ENCODE data around the gene CDH26.
"Not testable (repeated sequence)": the region's sequence is repeated elsewhere in the genome, so short reads cannot be mapped to it uniquely, and the experiment has no call there.

Gene CDH26

DNA sequence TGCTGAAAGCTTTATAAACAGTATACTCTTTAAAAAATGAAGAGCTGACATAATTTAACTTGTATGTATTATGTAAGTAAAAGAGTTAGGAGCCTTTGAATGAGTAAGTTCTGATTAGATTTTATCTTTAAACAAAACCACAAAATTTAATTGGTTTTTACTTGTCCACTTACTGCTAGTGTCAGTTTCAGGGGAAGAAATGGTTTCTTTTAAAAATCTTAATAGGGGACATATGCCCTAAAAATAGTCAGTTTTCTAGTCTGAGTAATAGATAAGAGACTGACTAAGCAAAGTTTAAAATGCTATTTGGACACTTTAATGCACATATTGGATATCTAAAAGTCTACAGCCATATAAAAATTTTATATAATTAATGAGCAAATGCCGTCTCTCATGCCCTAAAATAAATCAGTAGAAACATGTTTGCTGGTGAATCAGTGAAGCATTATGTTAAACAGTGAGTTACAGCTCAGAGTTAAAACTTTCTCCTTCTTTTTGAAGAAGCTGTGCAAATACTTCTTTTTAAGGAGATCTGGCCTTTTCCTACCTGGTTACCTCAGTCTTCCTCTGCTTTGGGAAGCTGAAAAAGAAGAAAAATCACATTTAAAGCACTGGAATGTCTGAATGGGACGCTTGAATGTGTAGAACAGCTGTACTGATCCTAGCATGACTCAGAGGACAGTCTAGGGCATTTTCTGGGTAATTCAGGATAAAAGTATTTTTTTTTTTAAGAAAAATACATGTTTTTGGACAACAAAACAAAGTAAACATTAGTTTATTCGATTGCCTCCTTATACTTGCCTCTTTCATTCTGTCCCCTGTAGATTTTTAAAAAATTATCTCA is 55.3 kb downstream of the CDH26 start:
- DNase-seq (ENCODE audit: low read depth) = no peak

DNA sequence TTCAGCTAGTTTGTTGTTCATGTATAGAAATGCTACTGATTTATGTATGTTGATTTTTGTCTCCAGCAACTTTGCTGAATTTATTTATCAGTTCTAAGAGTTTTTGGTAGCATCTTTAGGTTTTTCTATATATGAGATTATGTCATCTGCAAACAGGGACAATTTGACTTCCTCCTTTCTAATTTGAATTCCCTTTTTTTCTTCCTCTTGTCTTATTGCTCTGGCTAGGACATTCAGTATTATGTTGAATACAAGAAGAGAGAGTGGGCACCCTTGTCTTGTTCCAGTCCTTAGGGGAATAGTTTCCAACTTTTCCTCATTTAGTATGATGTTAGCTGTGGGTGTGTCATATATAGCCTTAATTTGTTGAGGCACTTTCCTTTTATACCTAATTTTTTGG is 58.2 kb downstream of the CDH26 start:
- no peak for DNase-seq (ENCODE audit: low read depth)

DNA sequence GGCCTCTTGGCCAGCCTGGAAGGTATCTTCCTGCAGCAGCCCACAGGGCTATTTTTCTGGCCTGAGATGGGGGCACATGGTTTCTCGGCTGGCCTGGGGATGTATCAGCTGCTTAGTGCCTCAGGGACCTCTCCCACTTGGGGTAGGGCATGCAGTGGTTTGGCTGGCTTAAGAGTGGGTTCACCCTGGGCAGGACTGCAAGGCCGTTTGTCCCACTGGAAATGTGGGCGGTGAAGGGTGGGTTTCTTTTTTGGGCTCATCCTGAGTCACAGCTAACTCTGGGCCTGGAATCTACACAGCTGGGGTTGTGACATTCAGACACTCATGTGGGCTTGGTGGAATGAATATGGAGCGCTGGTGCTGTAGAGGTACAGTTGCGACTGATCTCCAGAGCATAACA is 62.0 kb downstream of the CDH26 start:
- no peak for DNase-seq (ENCODE audit: low read depth)

DNA sequence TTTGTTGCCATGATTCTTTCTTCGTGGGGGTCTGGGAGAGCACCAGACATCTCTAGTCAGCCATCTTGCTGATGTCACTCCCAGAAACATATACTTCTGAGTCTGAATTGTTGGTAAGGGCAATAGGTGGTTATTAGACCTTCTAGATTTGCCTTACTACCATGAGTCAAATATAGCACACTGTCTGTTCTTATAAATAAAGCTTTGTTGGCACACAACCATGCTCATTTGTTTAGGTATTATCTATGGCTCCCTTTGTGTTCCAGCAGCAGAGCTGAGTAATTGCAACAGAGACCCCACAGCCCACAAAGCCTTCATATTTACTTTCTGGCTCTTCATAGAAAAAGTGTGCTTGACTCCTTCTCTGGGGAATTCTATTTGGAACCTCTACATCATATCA is 62.9 kb downstream of the CDH26 start:
- no peak for DNase-seq (ENCODE audit: low read depth)

DNA sequence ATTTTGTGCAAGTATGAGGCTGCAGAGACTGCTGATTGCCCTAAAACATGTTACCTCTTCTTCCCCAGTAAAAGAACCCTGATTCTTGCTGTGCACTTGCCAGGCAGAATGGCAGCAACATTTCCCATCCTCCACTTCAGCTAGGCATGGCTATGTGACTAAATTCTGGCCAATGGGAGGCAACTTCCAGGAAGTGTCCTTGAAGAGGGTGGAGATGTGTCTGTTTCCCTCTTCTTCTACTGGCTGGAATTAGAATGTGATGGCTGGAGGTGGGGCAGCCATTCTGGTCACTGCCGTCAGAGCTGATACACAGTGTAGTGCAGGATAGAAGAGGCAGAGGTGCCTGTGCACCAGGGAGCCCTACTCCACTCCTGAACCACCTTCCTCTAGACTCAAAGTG is 64.6 kb downstream of the CDH26 start:
- no peak for DNase-seq (ENCODE audit: low read depth)

DNA sequence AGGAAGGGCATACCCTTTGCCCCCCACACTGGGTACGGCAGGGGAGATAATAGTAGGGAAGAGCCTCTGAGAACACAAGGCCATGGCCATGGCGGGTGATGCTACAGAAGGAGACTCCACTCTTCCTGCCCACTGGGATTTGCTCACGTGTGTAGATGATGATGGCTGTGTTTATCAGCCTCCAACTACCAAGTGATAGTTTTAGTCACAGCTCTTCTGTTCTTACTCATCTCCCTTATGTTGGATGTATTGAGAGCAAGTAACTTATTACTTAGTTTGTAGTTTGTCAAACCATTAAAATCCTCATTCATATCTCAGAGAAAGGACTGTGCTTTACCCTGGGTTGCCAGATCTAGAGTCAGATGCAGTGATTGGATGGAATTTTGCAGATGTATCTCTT is 66.0 kb downstream of the CDH26 start:
- DNase-seq (ENCODE audit: low read depth) = no peak

DNA sequence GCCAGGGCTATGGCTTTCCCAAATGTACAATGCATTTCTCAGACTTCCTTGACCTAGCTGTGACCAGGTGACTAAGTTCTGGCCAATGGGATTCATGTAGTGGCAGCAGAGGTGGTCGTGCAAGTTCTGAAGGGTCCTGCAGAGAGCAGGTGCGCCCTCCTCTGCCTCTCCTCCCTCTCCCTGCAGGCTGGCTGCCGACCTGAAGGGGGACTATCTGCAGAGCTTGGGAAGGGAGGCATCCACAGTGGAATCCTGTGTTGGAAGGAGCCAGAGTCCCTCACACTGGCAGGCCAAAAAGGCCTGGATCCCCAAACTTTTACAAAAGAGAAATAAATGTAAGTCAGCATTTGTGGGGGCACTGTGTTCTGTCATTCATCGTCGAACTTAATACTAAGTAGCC is 66.6 kb downstream of the CDH26 start:
- no peak for DNase-seq (ENCODE audit: low read depth)

DNA sequence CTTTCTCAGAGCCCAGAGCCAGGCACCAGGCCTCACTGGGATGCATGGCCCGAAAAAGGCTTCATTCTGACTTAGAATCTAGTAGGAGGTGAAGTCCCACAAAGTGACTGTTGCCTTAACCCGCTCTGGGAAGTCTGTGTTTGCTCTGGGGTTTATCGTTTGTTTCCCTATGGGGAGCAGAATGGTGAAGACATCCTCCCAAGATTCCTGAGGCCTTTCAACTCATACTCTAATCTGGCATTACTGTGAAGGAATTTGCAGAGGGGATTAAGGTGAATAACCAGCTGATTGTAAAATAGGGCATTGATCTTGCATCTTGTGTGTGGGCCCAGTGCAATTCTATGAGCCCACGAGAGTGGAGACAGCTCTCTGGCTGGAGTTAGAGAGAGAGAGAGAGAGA is 67.8 kb downstream of the CDH26 start:
- DNase-seq (ENCODE audit: low read depth) = no peak

DNA sequence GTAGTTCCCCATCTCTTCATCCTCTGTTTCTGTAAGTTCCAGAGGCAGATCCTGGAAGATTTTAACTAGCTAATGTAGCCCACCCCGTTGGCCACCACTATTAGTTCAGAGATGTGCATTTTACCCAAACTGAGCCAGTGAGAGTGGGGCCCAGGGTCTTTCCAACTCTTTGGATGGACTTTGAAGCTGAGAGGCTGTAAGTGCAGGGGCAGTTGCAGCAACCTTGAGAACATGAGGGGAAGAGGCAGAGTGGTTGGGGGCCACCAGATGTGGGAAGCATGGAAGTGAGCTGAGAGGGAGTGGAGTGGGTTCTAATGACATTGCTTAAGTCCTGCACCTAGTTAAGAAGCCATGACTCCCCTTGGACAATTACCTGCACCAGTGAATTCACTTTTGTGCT is 72.2 kb downstream of the CDH26 start:
- no peak for DNase-seq (ENCODE audit: low read depth)

DNA sequence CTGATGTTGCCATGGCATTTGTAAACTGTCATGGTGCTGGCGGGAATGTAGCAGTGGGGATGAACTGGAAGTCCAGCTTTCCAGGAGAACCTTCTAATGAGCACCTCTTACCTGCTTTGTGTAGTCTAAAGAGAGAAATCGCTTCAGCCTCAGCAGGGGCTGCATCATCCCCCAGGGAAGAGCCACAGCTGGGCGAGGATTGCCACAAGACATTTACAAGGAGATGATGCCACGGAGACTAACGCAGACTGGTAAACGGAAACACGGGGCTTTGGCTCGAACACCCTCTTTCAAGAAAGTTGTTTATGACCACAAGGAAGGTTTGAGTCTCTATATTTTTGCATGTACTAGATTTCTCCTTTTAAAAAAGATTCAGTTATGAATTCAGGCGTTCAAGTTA is 72.9 kb downstream of the CDH26 start:
- DNase-seq (ENCODE audit: low read depth) = no peak

DNA sequence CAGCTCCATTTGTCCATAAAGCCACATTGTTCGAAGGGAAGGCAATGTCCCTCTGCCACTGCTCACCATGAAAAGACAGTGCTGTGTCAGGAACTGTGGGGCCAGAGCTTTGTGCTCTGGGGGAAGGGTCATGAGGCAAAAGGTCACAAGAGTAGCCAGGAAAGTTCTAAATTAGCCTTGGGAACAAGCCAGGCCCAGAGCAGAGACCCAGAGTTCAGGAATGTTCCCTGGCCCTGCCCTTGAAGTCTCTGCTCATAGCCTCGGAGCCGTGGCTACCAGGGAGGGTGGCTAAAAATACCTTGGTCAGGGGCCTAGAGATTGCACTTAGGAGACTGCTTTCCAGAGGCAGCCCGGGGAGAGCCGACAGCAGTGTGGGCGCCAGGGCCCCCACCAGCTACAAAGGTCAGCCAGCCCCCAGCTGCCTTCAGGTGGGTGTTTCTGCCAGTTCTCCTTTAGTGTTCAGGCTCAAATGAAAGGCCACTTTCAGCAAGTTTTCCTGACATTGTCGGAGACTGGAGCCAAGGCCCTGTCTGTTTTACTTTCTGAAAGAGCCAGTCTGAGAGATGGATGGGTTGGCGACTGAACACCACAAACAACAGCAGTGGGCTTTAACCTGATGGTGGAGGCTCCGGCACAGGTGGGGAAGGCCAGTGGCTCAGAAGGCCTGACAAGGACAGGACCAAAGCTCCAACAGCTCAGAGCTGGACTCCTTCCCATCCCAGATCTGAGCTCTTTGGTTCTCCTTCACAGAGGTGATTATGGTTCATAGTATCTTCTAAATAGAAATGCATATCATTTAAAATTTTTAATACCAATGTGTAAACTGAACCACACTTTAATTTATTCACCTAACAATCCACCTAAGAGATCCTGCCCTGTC is 76.2 kb downstream of the CDH26 start:
- no peak for DNase-seq (ENCODE audit: low read depth)

DNA sequence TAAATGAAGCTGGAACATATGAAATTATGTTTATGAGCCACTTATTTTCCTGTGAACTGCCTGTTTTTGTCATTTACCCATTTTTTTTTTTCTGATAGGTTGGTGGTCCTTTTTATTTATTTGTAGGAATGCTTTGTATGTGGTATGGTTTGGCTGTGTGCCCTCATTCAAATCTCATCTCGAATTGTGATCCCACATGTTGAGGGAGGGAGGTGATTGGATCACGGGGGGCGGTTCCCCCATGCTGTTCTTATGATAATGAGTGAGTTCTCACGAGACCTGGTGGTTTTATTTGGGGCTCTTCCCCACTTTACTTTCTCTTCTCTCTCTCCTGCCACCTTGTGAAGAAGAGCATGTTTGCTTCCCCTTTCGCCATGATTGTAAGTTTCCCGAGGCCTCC is 77.3 kb downstream of the CDH26 start:
- no peak for DNase-seq (ENCODE audit: low read depth)

DNA sequence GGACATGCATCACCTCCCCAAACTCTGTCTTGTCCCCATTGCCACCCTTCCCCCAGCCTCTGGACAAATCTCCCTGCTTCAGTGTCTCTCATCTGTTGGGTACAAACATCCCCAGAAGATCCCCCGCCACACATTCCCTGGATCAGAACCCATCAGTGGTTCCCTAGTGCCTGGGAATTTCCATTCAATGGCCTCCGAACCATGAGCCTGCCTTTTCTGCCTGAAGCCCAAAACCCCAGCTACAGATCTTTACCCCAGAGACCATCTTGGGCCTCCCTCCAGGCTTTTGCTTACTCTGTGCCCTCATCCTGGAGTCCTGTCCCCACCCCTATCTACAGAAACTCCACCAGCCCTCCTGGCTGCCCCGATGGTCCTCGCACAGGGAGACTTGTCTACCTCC is 78.1 kb downstream of the CDH26 start:
- no peak for DNase-seq (ENCODE audit: low read depth)

DNA sequence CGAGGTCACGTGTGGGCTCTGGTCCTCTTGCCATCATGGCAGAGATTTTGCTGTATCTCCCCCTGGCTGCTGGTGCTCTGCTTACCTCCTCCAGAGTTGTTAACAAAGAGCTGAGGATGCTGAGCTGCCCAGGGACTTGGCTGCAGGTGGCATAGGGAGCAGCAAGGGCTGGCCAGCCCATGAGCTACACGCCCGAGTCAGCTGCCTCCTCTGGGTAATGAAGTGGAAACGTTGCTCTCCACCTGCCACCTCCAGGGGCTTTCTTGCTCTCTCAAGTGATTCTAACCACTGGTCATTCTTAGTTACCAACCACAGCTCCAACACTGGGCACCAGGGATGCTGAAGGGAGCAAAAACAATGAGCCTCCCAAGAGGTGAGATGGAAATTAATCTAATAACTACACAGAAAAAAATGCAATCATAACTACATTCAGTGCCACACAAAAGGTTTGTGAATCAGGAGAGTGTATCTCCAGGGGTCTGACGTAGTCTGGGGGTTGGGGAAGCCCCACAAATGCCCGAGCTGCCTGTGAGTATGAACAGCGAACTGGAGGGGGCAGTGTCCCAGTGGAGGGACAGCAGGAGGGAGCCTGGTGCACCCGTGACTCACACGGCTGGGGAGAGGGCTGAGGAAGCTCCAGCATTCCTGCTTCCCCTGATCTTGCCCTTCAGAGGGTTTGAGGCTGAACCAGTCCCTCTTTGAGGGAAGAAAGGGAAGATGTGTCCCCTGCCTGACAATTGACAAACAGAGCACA is 78.7 kb downstream of the CDH26 start:
- DNase-seq (ENCODE audit: low read depth) = no peak

DNA sequence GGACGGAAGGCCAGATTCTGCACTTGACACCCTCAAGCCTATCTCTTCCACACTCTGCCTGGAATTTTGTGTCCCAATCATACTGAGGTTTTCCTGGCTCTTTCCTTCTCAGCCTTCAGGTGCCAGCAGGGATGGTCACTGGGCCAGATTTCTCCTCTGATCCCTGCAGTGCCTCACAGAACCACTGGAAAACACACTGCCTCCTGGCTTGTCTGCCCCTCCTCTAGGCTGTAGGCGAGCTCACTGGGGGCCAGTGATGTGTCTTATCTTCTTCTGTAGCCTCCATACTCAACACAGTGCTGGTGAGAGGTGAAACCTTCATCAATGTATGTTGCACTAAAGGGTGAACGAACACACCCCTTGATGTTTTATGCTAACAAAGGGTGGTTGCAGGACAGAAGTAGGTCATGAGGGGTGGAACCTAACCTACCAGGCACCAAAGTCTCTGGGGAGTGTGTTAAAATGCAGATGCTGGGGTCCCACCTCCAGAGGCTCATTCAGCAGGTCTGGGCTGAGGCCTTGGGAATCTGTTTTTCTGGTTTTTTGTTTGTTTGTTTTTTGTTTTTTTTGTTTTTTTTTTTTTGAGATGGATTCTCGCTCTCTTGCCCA is 80.3 kb downstream of the CDH26 start:
- no peak for DNase-seq (ENCODE audit: low read depth)

DNA sequence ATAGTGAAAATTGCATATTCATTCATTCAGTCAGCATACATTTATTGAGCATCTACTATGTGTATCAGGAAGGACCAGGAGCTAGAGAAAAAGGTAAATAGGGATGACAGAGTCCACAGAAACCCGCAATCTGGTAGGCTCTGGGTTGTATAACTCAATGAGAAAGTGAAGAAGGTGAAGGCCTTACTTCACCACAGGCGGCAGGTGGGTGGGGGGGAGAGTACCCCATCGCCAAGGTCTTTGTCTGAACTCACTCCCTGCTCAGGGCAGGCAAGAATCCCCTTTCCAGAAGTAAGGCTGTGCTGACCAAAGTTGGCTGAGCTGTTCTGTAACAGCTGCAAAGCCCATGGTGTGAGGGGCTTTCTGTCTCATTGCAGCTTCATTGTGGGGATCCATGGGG is 81.3 kb downstream of the CDH26 start:
- DNase-seq (ENCODE audit: low read depth) = no peak

DNA sequence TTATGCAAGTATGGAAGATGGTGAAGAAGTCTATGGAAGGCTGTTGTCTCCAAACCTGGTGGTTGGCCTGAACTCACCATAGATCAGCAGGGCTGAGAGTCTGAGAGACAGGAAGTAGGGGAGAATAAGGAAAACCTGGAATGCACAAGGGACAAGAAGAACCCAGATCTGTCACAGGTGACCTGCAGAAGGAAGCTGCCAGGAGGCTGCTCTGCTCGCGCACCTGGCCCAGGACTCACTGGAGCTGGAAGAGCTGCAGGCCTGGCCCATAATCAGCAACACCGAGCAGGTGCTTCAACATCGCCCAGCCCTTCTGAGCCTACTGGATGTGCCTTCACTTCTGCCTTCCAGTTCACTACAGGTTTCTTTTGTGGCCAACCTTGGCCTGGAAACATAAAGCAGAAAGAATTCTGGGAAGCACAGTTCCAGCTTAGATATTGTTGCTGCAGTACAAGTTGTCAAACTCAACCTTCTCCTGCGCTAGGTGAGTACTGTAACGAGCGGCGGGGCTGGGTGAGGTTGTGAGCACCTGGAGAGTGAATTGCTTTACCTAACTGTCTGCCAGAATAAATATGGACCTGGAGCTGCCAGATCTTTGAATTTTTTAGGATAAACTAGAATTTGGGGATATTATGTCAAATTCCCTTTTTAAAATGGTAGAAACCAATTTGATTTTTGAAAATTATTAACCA is 82.4 kb downstream of the CDH26 start:
- DNase-seq (ENCODE audit: low read depth) = no peak

DNA sequence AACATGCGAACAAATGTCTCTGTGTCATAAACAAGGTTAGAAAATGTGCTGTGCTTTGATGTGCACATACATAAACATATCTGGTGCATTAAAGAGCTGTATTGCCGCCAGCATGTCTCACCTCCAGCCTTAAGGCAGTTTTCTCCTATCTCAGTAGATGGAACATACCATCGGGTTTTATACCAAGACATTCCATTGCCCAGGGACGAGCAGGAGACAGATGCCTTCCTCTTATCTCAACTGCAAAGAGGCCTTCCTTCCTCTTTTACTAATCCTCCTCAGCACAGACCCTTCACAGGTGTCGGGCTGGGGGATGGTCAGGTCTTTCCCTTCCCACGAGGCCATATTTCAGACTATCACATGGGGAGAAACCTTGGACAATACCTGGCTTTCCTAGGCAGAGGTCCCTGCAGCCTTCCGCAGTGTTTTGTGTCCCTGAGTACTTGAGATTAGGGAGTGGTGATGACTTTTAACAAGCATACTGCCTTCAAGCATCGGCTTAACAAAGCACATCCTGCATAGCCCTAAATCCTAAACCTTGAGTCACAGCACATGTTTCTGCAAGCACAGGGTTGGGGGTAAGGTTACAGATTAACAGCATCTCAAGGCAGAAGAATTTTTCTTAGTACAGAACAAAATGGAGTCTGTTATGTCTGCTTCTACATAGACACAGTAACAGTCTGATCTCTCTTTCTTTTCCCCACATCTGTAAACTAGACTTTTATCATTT is 83.4 kb downstream of the CDH26 start:
- DNase-seq (ENCODE audit: low read depth) = not testable (repeated sequence)

DNA sequence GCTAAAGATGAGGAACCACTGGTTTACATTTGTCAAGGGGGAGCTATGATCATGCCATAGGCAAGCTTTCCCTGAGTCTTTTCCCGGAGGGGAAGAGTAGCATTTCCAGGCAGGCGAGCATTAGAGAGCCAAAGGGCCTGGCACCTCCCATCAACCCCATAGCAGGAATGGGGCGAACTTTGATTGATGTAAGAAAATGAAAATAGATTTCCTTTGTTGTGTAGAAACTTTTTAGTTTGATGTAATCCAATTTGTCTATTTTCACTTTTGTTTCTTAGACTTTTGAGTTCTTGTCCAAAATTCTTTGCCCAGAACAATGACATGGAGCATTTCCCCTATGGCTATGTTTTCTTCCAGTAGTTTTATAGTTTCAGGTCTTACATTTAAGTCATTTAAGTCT is 85.2 kb downstream of the CDH26 start:
- DNase-seq (ENCODE audit: low read depth) = no peak

DNA sequence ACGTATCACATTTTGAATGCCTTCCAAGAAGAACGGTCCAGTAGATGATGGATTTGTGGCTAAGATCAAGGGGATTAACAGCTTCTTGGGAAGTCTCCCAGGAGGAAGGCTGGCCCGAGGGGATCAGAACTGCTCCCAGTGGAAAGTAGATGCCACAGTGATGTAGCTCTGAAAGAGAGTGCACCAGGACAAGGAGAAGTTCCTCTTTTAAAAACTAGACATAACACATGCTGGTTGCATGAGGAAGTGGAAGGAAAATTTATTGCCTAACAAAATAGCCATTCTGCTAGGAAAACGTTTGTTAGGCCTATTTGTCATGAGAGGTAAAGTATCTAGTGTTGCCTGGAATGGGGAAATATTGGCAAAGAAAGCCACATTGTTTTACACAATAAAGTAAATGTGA is 87.8 kb downstream of the CDH26 start:
- DNase-seq (ENCODE audit: low read depth) = no peak

DNA sequence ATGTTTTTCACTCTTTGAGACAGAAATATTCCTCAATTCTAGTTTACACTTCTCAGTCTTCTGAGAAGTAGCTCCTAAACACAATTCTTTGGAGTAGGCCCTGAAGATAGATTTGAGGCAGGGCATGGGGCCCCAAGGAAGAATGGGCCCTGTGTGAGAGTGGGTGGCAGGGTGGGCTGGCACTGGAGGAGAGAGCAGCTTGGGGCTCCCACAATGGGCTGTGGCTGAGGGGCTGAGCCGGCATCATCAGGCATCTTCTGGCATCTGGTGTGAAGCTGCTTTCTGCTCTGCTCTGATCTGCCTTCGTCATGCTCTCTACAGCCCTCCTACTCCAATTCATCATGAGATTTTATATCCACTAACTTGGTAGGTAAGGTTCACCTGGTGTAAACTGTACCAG is 88.2 kb downstream of the CDH26 start:
- no peak for DNase-seq (ENCODE audit: low read depth)

Data from stromal cell of bone marrow (primary cell).